GM18499 (cell line): ENCODE results near the gene DNAJA2.
A peak's percentile ranks its signal among the peaks of the same experiment; 100 is the strongest.
"Not testable (repeated sequence)": the region's sequence is repeated elsewhere in the genome, so short reads cannot be mapped to it uniquely, and the experiment has no call there.

ENCODE experiments used
- ATAC-seq: cut with Tn5 transposase; IDR thresholded peaks from one replicate; pipeline ENCODE4 v1.9.1; 2021; ENCODE audit warnings: moderate number of reproducible peaks; ENCODE audit not compliant: insufficient read depth, unreplicated experiment

The DNAJA2 gene

DNA sequence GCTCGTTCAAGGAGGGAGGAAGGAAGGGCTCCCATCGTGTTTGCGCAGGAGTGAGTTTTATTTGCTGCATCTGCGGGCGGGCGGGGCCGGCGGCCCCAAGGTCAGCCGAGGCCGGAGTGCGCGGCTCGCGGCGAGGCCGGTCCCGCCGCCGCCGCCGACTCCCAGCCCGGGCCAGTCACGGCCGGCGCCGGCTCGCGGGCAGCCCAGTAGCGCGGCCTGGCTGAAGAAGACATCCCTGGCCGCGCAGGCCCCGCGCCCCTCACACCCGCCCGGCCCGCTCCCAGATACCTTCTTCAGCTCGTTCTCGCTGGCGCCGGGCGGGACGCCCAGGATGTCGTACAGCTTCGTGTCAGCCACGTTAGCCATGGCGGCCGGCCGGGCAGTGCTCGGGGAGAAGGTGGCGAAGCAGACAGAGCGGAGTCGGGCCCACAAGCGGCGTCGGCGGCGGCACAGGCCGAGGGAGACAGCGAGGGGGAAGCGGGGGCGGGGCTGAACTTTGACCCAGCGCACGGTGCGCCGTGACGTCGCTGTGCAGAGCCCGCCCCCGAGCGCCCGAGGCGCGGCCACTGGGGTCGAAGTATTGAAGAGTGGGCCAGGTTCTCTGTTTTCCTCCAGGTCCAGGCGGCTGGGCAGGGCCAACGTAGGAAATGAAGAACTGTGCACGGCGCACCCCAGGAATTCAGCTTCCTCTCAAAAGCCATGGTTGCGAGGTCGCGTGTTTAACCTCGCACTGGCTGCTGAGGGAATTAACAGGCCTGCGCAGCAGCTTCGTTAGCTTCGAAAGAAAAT lies at the start of gene DNAJA2:
Gene DNAJA2, minus strand, starts transcription at position 468 of the 789 bp plus-strand sequence. Its CDS starts 102 bp downstream, at position 366.
- ATAC-seq = peak; percentile 48

GRCh38 chr16:47019568-47019967 lies 46.1 kb upstream of the DNAJA2 start:
- no peak for ATAC-seq

- ATAC-seq = peak; percentile 99
Measured at GRCh38 chr16:47018223-47018891, 44.9 kb upstream of the DNAJA2 start.

- ATAC-seq = no peak
Measured at GRCh38 chr16:47017636-47018035, 44.2 kb upstream of the DNAJA2 start.

- no peak for ATAC-seq
Measured at GRCh38 chr16:47016700-47017133, 43.2 kb upstream of the DNAJA2 start.

GRCh38 chr16:47013910-47014309 lies 40.4 kb upstream of the DNAJA2 start:
- ATAC-seq = no peak

DNA sequence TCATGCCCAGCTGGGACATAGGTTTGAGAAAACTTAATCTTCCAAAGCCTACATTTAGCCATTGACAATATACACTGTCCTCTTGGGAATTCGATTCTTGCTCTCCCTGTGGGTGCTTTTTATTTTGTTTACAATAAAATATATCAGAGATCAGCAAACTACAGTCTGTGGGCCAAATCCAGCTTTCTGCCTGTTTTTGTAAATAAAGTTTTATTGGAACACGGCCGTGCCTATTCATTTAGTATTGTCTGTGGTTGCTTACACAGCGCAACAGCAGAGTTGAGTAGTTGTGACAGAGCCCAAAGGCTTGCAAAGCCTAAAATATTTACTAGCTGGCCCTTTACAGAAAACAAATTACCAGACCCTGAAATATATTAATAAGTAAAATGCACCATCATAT lies 39.7 kb upstream of the DNAJA2 start:
- no peak for ATAC-seq

- ATAC-seq = not testable (repeated sequence)
Measured at GRCh38 chr16:47010812-47011211, 37.3 kb upstream of the DNAJA2 start.

- ATAC-seq = no peak
Measured at GRCh38 chr16:47008612-47009011, 35.1 kb upstream of the DNAJA2 start.

DNA sequence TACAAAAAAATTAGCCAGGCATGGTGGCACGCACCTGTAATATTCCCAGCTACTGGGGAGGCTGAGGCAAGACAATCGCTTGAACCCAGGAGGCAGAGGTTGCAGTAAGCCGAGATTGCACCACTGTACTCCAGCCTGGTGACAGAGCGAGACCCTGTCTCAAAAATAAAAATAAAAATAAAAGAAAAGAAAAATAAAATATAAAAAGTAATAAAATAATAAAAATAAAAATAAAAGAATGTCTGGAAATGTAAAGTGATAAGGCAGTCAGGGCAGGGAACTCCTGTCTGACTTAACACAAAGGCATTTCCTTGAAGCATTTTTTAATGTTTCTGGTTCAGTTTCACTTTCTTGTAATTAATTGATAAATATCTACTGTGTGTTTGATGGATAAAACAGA lies 34.7 kb upstream of the DNAJA2 start:
- ATAC-seq = no peak

DNA sequence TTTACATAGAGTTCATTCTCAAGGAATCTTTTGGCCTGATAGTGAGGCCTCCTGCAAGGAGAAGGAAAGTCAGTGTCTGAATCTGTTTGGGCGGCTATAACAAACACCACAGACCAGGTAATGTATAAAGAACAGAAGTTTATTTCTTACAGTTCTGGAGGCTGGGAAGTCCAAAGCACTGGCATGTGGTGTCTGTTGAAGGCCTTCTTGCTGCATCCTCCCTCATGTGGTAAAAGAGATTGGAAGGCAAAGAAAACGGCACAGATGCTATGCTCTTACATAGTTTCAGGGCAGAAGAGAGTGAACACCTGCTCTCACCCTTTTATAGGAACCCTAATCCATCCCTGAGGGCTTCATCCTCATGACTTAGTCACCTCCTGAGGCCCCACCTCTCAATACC lies 31.2 kb upstream of the DNAJA2 start:
- no peak for ATAC-seq

- ATAC-seq = not testable (repeated sequence)
Measured at GRCh38 chr16:47000066-47000465, 26.6 kb upstream of the DNAJA2 start.

DNA sequence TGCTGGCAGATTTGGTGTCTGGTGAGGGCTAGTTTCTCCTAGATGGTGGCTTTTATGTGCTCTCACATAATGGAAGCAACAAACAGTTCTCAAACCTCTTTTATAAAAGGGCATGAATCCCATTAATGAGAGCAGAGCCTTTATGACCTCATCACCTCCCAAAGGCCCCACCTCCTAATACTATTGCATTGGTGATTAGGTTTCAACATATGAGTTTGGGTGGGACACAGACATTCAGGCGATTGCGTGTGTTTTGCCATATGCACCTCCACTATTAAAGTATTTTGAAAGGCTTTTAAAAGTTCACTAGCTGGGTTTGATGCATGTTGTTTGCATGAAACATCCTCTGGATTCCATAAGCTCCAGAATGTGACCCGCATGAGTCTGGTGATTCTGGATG lies 24.4 kb upstream of the DNAJA2 start:
- ATAC-seq = no peak

DNA sequence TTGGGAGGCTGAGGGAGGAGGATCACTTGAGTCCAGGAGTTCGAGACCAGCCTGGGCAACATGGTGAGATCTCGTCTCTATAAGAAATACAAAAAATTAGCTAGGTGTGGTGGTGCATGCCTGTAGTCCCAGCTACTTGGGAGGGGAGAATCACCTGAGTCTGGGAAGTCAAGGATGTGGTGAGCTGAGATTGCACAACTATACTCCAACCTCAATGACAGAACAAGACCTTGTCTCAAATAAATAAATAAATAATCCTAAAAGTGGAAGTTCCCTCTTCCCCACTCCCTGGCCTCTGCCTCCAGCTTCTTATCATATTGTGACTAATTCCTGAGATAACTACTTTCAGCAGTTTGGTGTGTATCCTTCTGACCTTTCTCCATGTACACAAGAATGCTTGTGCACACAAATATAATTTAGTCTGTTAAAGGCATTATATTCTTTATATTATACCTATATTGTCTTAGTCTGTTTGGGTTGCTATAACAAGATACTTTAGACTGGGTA lies 23.5 kb upstream of the DNAJA2 start:
- ATAC-seq = no peak

- no peak for ATAC-seq
Measured at GRCh38 chr16:46996391-46996790, 22.9 kb upstream of the DNAJA2 start.

GRCh38 chr16:46991729-46992704 lies 18.5 kb upstream of the DNAJA2 start:
- ATAC-seq = no peak

- ATAC-seq = no peak
Measured at GRCh38 chr16:46986896-46987295, 13.4 kb upstream of the DNAJA2 start.

DNA sequence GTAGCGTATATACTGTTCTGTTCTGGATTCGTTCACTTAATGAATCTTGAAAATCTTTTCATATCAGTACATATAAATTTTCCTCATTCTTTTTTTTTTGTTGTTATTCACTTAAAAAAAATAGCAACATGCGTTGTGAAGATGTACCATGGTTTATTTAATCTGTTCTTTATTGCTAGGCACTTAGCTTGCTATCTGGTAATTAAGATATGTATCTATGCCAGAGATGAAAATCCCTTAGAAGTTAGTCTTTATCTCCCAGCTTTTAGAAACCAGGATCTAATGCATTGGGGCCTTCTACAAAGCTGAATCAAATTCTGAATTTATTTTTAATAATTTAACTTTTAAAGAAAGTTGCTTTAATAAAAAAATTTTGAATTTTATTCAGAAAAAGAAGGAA lies 13.0 kb upstream of the DNAJA2 start:
- no peak for ATAC-seq

DNA sequence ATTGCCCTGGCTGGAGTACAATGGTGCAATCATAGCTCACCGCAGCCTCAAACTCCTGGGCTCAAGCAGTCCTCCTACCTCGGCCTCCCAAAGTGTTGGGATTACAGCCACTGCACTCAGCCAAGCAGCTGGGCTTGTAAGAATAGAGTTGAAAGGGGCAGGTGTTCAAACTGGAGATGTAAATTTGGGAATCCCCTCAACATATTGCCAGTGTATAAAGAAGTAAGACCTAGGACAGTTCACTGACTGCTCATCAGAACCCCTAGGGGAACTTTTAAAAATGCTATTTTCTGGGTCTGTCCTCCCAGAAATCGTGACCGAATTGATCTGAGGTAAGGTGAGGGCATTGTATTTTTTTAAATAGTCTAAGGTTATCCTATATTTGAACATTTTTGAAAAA lies 8.9 kb upstream of the DNAJA2 start:
- ATAC-seq = no peak

- no peak for ATAC-seq
Measured at GRCh38 chr16:46980926-46981325, 7.5 kb upstream of the DNAJA2 start.
